K562 (cell line): Measurements from ENCODE around the gene CCKAR. TPM values are rescaled to one million over a fixed set of nuclear protein-coding genes. Genes with fewer than 3 reads are reported as not detected.

ENCODE experiments used
- ATAC-seq: fragments of 200-7000 bp; cut with Tn5 transposase; 3 replicates; pipeline ENCODE4 v1.9.1; 2020; ENCODE audit warnings: moderate library complexity
- BruUV-seq: library from RNA; stranded (reverse); fragments of 400-500 nt; replicated peaks from 2 replicates; lab custom pipeline; 2021; lab: Mats Ljungman, UMichigan
- CTCF ChIA-PET: fragments of 300-600 bp; formaldehyde crosslinking; extraction: SDS; loops from one replicate; lab custom pipeline; 2021; ENCODE audit warnings: low intra/inter-chr PET ratio; lab: Yijun Ruan, JAX
- POLR2A ChIA-PET: fragments of 300-600, 350-650 bp; sonication (Branson Sonifier 250); formaldehyde crosslinking; extraction: SDS; loops from one replicate; lab custom pipeline; 2021; ENCODE audit warnings: antibody characterized with exemption, inconsistent platforms; lab: Yijun Ruan, JAX
- DNase-seq, 4 experiments: peaks; one replicate each; pipeline versions ENCODE4 v3.0.0 to v3.0.0-alpha.2; 2011 to 2018; ENCODE audit warnings: low spot score in 3 of 4, mixed read lengths in 3 of 4; ENCODE audit errors: extremely low read depth in 1 of 4
- FAIRE-seq: peaks from 2 replicates; lab custom pipeline; 2011; peaks lifted over from hg19 to GRCh38; lab: Jason Lieb, UNC
- H2AFZ ChIP-seq: 2 replicates; pipeline ENCODE4 v1.6.0; 2011; ENCODE audit warnings: low read depth, low read length, control low read depth, inconsistent platforms
- H3K27ac ChIP-seq: fragments of 200-600 bp; 3 replicates; pipeline ENCODE4 v1.8.0; 2011; ENCODE audit warnings: low read depth, mild to moderate bottlenecking, control low read depth, inconsistent platforms, low read length, moderate library complexity, mixed read lengths; ENCODE audit errors: extremely low read depth
- H3K27me3 ChIP-seq, 2 experiments: fragments of 300-600 bp in 1 of 2; 2 replicates in 1 of 2; 3 replicates in 1 of 2; pipeline versions ENCODE4 v1.6.0 to v1.8.0; 2011; ENCODE audit warnings: inconsistent platforms in 2 of 2, low read length in 2 of 2, mild to moderate bottlenecking in 1 of 2, mixed read lengths in 1 of 2, moderate library complexity in 1 of 2; ENCODE audit not compliant: control insufficient read depth in 2 of 2, insufficient read depth in 2 of 2
- H3K36me3 ChIP-seq: fragments of 300-600 bp; 3 replicates; pipeline ENCODE4 v1.8.0; 2011; ENCODE audit warnings: mild to moderate bottlenecking, low read length, inconsistent platforms; ENCODE audit not compliant: control insufficient read depth, insufficient read depth
- H3K4me1 ChIP-seq, 2 experiments: fragments of 200-600 bp in 1 of 2; replicated peaks in 1 of 2; 2 replicates in 1 of 2; 3 replicates in 1 of 2; pipeline versions ENCODE4 v1.5.1 to v1.8.0; 2011; ENCODE audit warnings: inconsistent platforms in 2 of 2, low read length in 2 of 2, mild to moderate bottlenecking in 1 of 2, mixed read lengths in 1 of 2, moderate library complexity in 1 of 2; ENCODE audit not compliant: control insufficient read depth in 2 of 2, insufficient read depth in 2 of 2
- H3K4me2 ChIP-seq: 2 replicates; pipeline ENCODE4 v1.6.1; 2011; ENCODE audit warnings: low read length, control low read depth, inconsistent platforms, mixed read lengths; ENCODE audit not compliant: insufficient read depth
- H3K4me3 ChIP-seq: fragments of 200-600 bp; sonication (generic), shearing (Covaris generic); 2 replicates; pipeline ENCODE4 v1.5.1; 2016; ENCODE audit warnings: control low read depth, inconsistent platforms
- H3K79me2 ChIP-seq: fragments of 200-600 bp; 3 replicates; pipeline ENCODE4 v1.8.0; 2011; ENCODE audit warnings: low read length, inconsistent platforms; ENCODE audit not compliant: control insufficient read depth, insufficient read depth
- H3K9ac ChIP-seq, 2 experiments: 2 replicates each; pipeline versions ENCODE4 v1.6.0 to v1.6.1; 2011; ENCODE audit warnings: low read depth in 2 of 2, low read length in 2 of 2, control low read depth in 1 of 2, inconsistent platforms in 1 of 2, mild to moderate bottlenecking in 1 of 2, mixed read lengths in 1 of 2; ENCODE audit not compliant: insufficient read depth in 1 of 2
- H3K9me1 ChIP-seq: one replicate; pipeline ENCODE4 v1.6.0; 2011; ENCODE audit warnings: inconsistent platforms, mild to moderate bottlenecking, low read length, moderate library complexity; ENCODE audit not compliant: control insufficient read depth, insufficient read depth
- H3K9me3 ChIP-seq: replicated peaks from 2 replicates; pipeline ENCODE4 v1.5.1; 2011; ENCODE audit warnings: low read depth, low read length, inconsistent platforms; ENCODE audit not compliant: control insufficient read depth, insufficient read depth
- H4K20me1 ChIP-seq: replicated peaks from 2 replicates; pipeline ENCODE4 v1.6.1; 2011; ENCODE audit warnings: low read length, inconsistent platforms, mixed read lengths; ENCODE audit not compliant: control insufficient read depth, insufficient read depth
- ARID1B ChIP-seq: fragments of 450-650 bp; IDR thresholded peaks from 2 replicates; pipeline ENCODE4 v1.6.1; 2016; ENCODE audit warnings: antibody characterized with exemption, mild to moderate bottlenecking, inconsistent platforms
- HDAC6 ChIP-seq: IDR thresholded peaks from 2 replicates; pipeline ENCODE4 v1.6.1; 2012; ENCODE audit warnings: low read depth, mild to moderate bottlenecking, control low read depth, inconsistent platforms, low read length, moderate library complexity
- ILF3 ChIP-seq: fragments of 450-650 bp; IDR thresholded peaks from 2 replicates; pipeline ENCODE4 v1.6.1; 2018; ENCODE audit warnings: antibody characterized with exemption, mild to moderate bottlenecking, moderate library complexity, borderline replicate concordance
- MIER1 ChIP-seq: fragments of 450-650 bp; IDR thresholded peaks from 2 replicates; pipeline ENCODE4 v1.6.1; 2016; ENCODE audit warnings: antibody characterized with exemption, mild to moderate bottlenecking, low read depth
- SMAD1 ChIP-seq: fragments of 150-350 bp; IDR thresholded peaks from 2 replicates; pipeline ENCODE4 v1.6.1; 2014; ENCODE audit warnings: low read length, low read depth; ENCODE audit not compliant: partially characterized antibody
- STAG1 ChIP-seq: sonication (generic); formaldehyde crosslinking; IDR thresholded peaks from 2 replicates; pipeline ENCODE4 v1.5.0; 2020; ENCODE audit warnings: missing genetic modification reagents, borderline replicate concordance
- ZBTB1 ChIP-seq: sonication (generic); formaldehyde crosslinking; IDR thresholded peaks from 2 replicates; pipeline ENCODE4 v1.8.1; 2023; ENCODE audit warnings: missing genetic modification reagents, low read depth, mild to moderate bottlenecking, borderline replicate concordance
- ZBTB33 ChIP-seq: sonication (generic); formaldehyde crosslinking; IDR thresholded peaks from 2 replicates; pipeline ENCODE4 v1.8.1; 2023; ENCODE audit warnings: mild to moderate bottlenecking, missing genetic modification reagents
- ZZZ3 ChIP-seq: fragments of 450-650 bp; IDR thresholded peaks from 2 replicates; pipeline ENCODE4 v1.6.1; 2016; ENCODE audit warnings: antibody characterized with exemption, mild to moderate bottlenecking, moderate library complexity
- WGBS: fragments of 100-300 bp; shearing (Covaris generic); methylation state at CpG from one replicate; pipeline ENCODE4 v1.1.6; 2016; ENCODE audit warnings: low coverage, mixed read lengths; ENCODE audit not compliant: insufficient coverage; ENCODE audit errors: missing lambda C conversion rate; 5-methylcytosine and 5-hydroxymethylcytosine counted together
- in situ Hi-C: fragments of 300-500 bp; cut with MboI; formaldehyde crosslinking; loops from 4 replicates; pipeline ENCODE4 v1.15.0; 2018; ENCODE audit warnings: inconsistent platforms, mixed read lengths
- intact Hi-C: fragments of 100-400 bp; cut with micrococcal nuclease; formaldehyde crosslinking; loops from 2 replicates; pipeline ENCODE4 v1.14.2; 2022
- polyA plus RNA-seq, 8 experiments: library from polyadenylated mRNA; depleted of rRNA in 4 of 8; stranded (reverse) in 5 of 8; unstranded in 3 of 8; fragments of >200 nt; fragmentation: Nextera tagmentation in 2 of 8; fragmentation: Illumina TruSeq in 1 of 8; extraction: Ambion mirVana in 2 of 8; extraction: Trizol in 1 of 8; gene quantifications; 2 replicates each; pipeline versions ENCODE4 v1.2.1 to v1.2.3, GENCODE V29; 2011 to 2014; ENCODE audit warnings: inconsistent platforms in 1 of 8, missing spikeins in 1 of 8
- total RNA-seq, 7 experiments: library from RNA; depleted of rRNA in 6 of 7; stranded (reverse); fragments of >200 nt in 6 of 7; fragmentation: Illumina TruSeq in 2 of 7; extraction: Trizol in 2 of 7; gene quantifications; 2 replicates each; pipeline versions ENCODE4 v1.2.1 to v1.2.3, GENCODE V29; 2011 to 2021; ENCODE audit warnings: low replicate concordance in 1 of 7

The CCKAR gene
- total and polyA plus RNA-seq, 9 of the 15 experiments (the other 6 are each of a cell fraction or from before 2014, with no cell fraction given) = not detected

GRCh38 chr4:26434030-26434639 lies 56.1 kb downstream of the CCKAR start (continued):
- TF ChIP-seq ZBTB1 (CRISPR knock-in tag) (no peak), HDAC6 (no peak), SMAD1 (no peak), MIER1 (no peak), ILF3 (no peak), STAG1 (no peak), ARID1B (no peak)
- TF ChIP-seq, all 486 proteins: peak for 0

DNA sequence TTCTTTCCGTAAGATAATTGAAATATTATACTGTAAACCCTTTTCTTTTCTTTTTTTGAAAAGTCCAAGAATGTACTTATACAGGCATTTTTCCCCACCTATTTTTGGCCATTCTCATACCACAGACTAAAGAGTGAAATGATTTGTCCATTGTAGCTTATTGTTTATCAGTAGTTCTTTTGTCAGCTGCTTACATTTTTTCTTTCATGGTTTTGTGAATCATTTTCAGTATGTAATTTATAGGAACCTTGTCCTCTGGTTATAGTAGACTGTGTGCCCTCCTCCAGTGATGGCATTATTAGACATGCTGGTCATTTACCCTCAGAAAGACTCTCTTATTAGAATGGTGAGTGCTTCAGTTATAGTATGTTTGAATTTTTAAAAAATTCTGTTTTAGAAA lies 56.7 kb downstream of the CCKAR start:
- no peak overlapping the region for H3K9ac ChIP-seq
- H3K79me2 ChIP-seq = no peaks in the 10 kb centered on the region
- no peak for DNase-seq
- no peaks in the 10 kb centered on the region for H4K20me1 ChIP-seq
- TF ChIP-seq ZZZ3 (no peak), ZBTB33 (CRISPR knock-in tag) (no peak)
- H3K4me2 ChIP-seq = no peak overlapping the region
- no peaks in the 10 kb centered on the region for H3K9me3 ChIP-seq
- no TSS peak for BruUV-seq
- WGBS = 90% methylated on average over 1 of the region's 1 CpG
- no peak for ATAC-seq
- intact Hi-C loops (no loop called here), in situ Hi-C loops (no loop called here)
- H3K27ac ChIP-seq = no peak overlapping the region
- H3K9me1 ChIP-seq = no peaks in the 10 kb centered on the region
- ChIA-PET POLR2A (no interaction called here), CTCF (no interaction called here)
- H3K27me3 ChIP-seq = no peaks in the 10 kb centered on the region
- FAIRE-seq = no peak
- H3K4me1 ChIP-seq = no peaks in the 10 kb centered on the region
- no peak overlapping the region for H2AFZ ChIP-seq
- H3K4me3 ChIP-seq = no peak overlapping the region
- peaks cover 19% of the 10 kb centered on the region for H3K36me3 ChIP-seq
